ENCODE measurements around the gene ACTN2. TPM values are rescaled to one million over a fixed set of nuclear protein-coding genes. Genes with fewer than 3 reads are reported as not detected.

Gene ACTN2
- total RNA-seq, 4 donors from 2014 or later: 0.16 to 0.55 TPM; not detected in 2

DNA sequence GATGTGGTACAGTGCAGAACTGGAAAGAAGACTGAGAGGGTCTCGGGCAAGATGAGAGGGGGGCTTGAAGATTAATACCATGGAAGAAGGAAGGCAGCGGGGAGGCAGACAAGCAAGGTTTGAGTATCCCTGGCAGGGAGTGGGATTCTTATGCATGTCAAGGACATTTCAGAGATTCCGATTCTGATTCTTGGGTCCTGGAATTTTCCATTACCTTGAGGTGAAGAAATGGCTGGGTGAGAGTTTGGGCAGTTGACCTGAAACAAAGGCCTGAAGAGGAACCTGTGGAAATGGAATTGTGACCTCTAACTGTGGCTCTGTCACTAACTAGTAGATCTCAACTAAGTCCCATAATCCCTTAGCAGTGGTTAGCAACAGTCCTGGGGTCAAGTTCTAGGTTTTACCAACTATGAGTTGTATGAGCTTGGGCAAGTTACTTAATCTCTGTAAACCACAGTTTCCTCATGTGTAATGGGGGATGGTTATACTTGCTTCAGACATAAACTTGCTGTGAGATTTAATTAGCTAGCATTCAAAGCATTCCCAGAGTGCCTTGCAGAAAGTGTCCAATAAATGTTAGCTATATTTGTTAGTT is 8.6 kb upstream of the ACTN2 start:
- in situ Hi-C loops (cut with MboI; ENCODE audit: low pct_ligation_motif_present in 1 of 4, low pct_unique_long_range_greater_than_20kb in 1 of 4, low sequenced_read_pairs in 3 of 4): no loop called here
- no peak for TF ChIP-seq POLR2A (IDR thresholded peaks at IDR 0.05)
- TF ChIP-seq POLR2AphosphoS5 (IDR thresholded peaks at IDR 0.05): no peak
- TF ChIP-seq EP300 (IDR thresholded peaks at IDR 0.05; ENCODE audit: low read depth): no peak
- TF ChIP-seq, protein P1, sequence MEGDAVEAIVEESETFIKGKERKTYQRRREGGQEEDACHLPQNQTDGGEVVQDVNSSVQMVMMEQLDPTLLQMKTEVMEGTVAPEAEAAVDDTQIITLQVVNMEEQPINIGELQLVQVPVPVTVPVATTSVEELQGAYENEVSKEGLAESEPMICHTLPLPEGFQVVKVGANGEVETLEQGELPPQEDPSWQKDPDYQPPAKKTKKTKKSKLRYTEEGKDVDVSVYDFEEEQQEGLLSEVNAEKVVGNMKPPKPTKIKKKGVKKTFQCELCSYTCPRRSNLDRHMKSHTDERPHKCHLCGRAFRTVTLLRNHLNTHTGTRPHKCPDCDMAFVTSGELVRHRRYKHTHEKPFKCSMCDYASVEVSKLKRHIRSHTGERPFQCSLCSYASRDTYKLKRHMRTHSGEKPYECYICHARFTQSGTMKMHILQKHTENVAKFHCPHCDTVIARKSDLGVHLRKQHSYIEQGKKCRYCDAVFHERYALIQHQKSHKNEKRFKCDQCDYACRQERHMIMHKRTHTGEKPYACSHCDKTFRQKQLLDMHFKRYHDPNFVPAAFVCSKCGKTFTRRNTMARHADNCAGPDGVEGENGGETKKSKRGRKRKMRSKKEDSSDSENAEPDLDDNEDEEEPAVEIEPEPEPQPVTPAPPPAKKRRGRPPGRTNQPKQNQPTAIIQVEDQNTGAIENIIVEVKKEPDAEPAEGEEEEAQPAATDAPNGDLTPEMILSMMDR (IDR thresholded peaks at IDR 0.05): no peak
- WGBS, 2 donors (ENCODE audit: low coverage in 1 of 2): 50 to 79% methylated on average over 3 of the region's 3 CpGs

DNA sequence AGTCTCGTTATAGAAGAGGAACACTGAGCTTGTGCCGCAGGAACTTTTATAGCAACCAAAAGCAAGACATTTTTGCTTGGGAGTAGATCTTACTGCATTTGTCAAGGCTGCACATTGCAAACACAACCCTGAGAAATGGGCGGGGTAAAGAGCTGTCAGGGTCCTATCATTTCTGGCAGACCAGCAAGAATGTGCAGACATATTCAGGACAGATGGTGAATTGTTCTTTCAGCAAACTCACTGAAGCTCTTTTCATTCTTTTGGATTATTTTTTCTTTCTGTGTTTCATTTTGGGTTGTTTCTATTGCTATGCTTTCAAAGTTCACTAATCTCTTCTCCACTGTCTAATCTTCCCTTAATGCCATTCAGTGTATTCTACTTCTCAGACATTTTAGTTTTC is 5.1 kb upstream of the ACTN2 start:
- 61% methylated on average over 3 of the region's 3 CpGs; no CpG with 5 or more reads in 1 of the 2 donors for WGBS, 2 donors (ENCODE audit: low coverage in 1 of 2)
- H3K9me3 ChIP-seq: no peaks in the 10 kb centered on the region
- H3K27ac ChIP-seq: no peak overlapping the region
- intact Hi-C loops (cut with DNase I; ENCODE audit: low total_unique reads) (loop anchor here (10.0 kb wide), 1 partner anchor 854 kb away; no protein-coding TSS in a partner anchor), in situ Hi-C loops (cut with MboI; ENCODE audit: low pct_ligation_motif_present in 1 of 4, low pct_unique_long_range_greater_than_20kb in 1 of 4, low sequenced_read_pairs in 3 of 4) (no loop called here)
- H3K4me1 ChIP-seq: peaks cover 0 to 3% (median 0%) of the 10 kb centered on the region in 4 donors
- no peaks in the 10 kb centered on the region for H3K36me3 ChIP-seq
- no peak overlapping the region for H3K4me3 ChIP-seq
- peaks cover 2% of the 10 kb centered on the region for H3K27me3 ChIP-seq
- TF ChIP-seq, protein P1 (IDR thresholded peaks at IDR 0.05): no peak
- TF ChIP-seq POLR2AphosphoS5 (IDR thresholded peaks at IDR 0.05) (no peak), POLR2A (IDR thresholded peaks at IDR 0.05) (no peak), EP300 (IDR thresholded peaks at IDR 0.05; ENCODE audit: low read depth) (no peak)
- DNase-seq: no peak

More for the DNA sequence above, 8.6 kb upstream of the ACTN2 start:
- Histone ChIP-seq H3K4me3 (no peak overlapping the region), H3K9me3 (no peaks in the 10 kb centered on the region), H3K27ac (no peak overlapping the region), H3K36me3 (no peaks in the 10 kb centered on the region), H3K27me3 (no peaks in the 10 kb centered on the region), H3K4me1 (no peaks in the 10 kb centered on the region)
- intact Hi-C loops (cut with DNase I; ENCODE audit: low total_unique reads): no loop called here
- no peak for DNase-seq

DNA sequence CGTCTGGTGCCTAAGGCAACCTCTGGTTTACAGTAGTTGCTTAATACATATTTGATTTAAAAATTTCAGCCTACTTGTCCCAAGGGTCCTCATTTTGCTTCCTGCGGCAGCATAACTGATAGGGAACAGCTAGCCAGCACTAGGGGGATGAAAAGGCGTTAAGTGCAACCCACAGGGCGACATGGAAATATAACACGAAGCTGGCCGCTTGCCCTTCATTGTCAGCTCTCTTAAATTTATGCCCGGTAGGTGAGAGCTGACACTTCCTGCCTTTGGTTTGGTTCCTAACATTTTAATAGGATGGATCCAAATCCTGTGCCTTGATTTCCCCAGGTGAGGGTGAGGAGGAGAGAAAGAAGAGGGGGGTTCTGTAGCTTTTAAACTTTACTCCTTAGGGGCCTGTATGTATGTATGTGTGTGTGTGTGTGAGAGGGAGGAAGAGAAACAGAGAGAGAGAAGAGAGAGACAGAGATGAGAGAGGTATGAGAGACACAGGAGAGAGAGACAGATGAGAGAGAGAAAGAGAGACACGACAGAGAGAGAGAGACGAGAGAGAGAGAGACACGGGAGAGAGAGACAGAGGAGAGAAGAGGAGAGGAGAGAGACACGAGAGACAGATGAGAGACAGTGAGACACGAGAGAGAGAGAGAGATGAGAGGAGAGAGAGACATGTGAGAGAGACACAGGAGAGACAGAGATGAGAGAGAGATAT is 938 bp upstream of the ACTN2 start:
- 71 to 74% methylated on average over 12 of the region's 12 CpGs for WGBS, 2 donors (ENCODE audit: low coverage in 1 of 2)
- Histone ChIP-seq H3K9me3 (no peaks in the 10 kb centered on the region), H3K4me1 (peaks cover 0 to 14% (median 8%) of the 10 kb centered on the region in 4 donors), H3K36me3 (no peaks in the 10 kb centered on the region), H3K27ac (no peak overlapping the region), H3K27me3 (peaks cover 27% of the 10 kb centered on the region), H3K4me3 (no peak overlapping the region)
- TF ChIP-seq POLR2A (IDR thresholded peaks at IDR 0.05) (no peak), EP300 (IDR thresholded peaks at IDR 0.05; ENCODE audit: low read depth) (no peak), POLR2AphosphoS5 (IDR thresholded peaks at IDR 0.05) (no peak)
- TF ChIP-seq, protein P1 (IDR thresholded peaks at IDR 0.05): no peak
- DNase-seq: no peak
- in situ Hi-C loops (cut with MboI; ENCODE audit: low pct_ligation_motif_present in 1 of 4, low pct_unique_long_range_greater_than_20kb in 1 of 4, low sequenced_read_pairs in 3 of 4): no loop called here
- intact Hi-C loops (cut with DNase I; ENCODE audit: low total_unique reads): loop anchor here (10.0 kb wide), 1 partner anchor 849 kb away; no protein-coding TSS in a partner anchor

DNA sequence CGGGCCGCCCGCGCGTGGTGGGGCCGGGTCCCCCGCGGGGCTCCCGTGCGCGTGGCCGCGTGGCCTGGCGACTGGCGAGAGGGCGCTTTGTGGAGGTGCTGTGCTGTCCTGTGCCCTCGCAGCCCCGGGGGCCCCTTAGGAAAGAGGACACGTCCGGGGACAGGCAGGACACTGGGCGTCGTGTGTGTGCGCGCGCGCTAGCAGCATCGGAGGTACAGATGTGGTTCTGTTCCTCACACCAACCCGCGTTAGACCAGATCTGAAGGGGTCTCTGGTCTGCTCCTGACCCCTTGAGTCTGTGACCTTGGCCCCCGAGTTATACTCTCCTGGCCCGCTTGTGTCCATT is 489 bp downstream of the ACTN2 start:
- Histone ChIP-seq H3K36me3 (no peaks in the 10 kb centered on the region), H3K4me1 (peaks cover 0 to 14% (median 8%) of the 10 kb centered on the region in 4 donors), H3K9me3 (no peaks in the 10 kb centered on the region), H3K27me3 (peaks cover 36% of the 10 kb centered on the region), H3K27ac (no peak overlapping the region), H3K4me3 (peak overlapping the region; percentile 18 to 37 (median 28))
- no peak for DNase-seq
- in situ Hi-C loops (cut with MboI; ENCODE audit: low pct_ligation_motif_present in 1 of 4, low pct_unique_long_range_greater_than_20kb in 1 of 4, low sequenced_read_pairs in 3 of 4) (no loop called here), intact Hi-C loops (cut with DNase I; ENCODE audit: low total_unique reads) (loop anchor here (10.0 kb wide), 1 partner anchor 848 kb away; no protein-coding TSS in a partner anchor)
- TF ChIP-seq POLR2A (IDR thresholded peaks at IDR 0.05) (no peak), POLR2AphosphoS5 (IDR thresholded peaks at IDR 0.05) (no peak), EP300 (IDR thresholded peaks at IDR 0.05; ENCODE audit: low read depth) (no peak)
- TF ChIP-seq, protein P1 (IDR thresholded peaks at IDR 0.05): no peak
- WGBS, 2 donors (ENCODE audit: low coverage in 1 of 2): 22 to 75% methylated on average over 3 to 4 of the region's 31 CpGs
